Activated CD8-positive, alpha-beta T cell treated with anti-CD3 and anti-CD28 coated beads, Interleukin-2, amount 10 ng/mL, durations not matched to agents 7 days and 5 days (primary cell): Measurements from ENCODE around the gene TLE6. TPM values are rescaled to one million over a fixed set of nuclear protein-coding genes. Genes with fewer than 3 reads are reported as not detected.

Source experiments
- ATAC-seq: fragments of 150-1000 bp; cut with Tn5 transposase; one replicate; pipeline ENCODE4 v1.10.0; 2021; ENCODE audit warnings: moderate library complexity
- CTCF ChIA-PET: fragments of 350-600 bp; sonication (Branson Sonifier 250); formaldehyde crosslinking; loops from one replicate; lab custom pipeline; 2021; ENCODE audit warnings: antibody characterized with exemption; lab: Charles Lee
- POLR2A ChIA-PET: fragments of 350-600 bp; sonication (Branson Sonifier 250); formaldehyde crosslinking; loops from one replicate; lab custom pipeline; 2021; ENCODE audit warnings: antibody characterized with exemption; lab: Charles Lee
- DNase-seq: peaks from one replicate; pipeline ENCODE4 v3.0.0-alpha.2; 2020
- H3K27ac Mint-ChIP-seq: one replicate; pipeline ENCODE4 v1.8.0; 2021; ENCODE audit warnings: mild to moderate bottlenecking, mixed read lengths
- H3K27me3 Mint-ChIP-seq: one replicate; pipeline ENCODE4 v1.8.0; 2021; ENCODE audit warnings: low read depth, mixed read lengths
- H3K36me3 Mint-ChIP-seq: one replicate; pipeline ENCODE4 v1.8.0; 2021; ENCODE audit warnings: low read depth, mixed read lengths
- H3K4me1 Mint-ChIP-seq: one replicate; pipeline ENCODE4 v1.8.0; 2021; ENCODE audit warnings: low read depth, mixed read lengths
- H3K4me3 Mint-ChIP-seq: one replicate; pipeline ENCODE4 v1.8.0; 2021; ENCODE audit warnings: mild to moderate bottlenecking, mixed read lengths
- H3K9me3 Mint-ChIP-seq: one replicate; pipeline ENCODE4 v1.8.0; 2022; ENCODE audit warnings: mixed read lengths; ENCODE audit not compliant: insufficient read depth
- total RNA-seq, 2 experiments: library from RNA; stranded (reverse); gene quantifications; one replicate each; pipeline ENCODE4 v1.2.3, GENCODE V29; 2021

TLE6 gene
- total RNA-seq, 2 experiments from 2014 or later, result 2.0 to 2.7 TPM

GRCh38 chr19:3041327-3041726 is 64.0 kb downstream of the TLE6 start:
- ChIA-PET POLR2A (interaction anchor here (0.5 kb wide), 1 partner anchor 91 kb away, joined by 3 read pairs; no protein-coding TSS in a partner anchor), CTCF (interaction anchor here (1.3 kb wide), 1 partner anchor 63 kb away, joined by 4 read pairs; no protein-coding TSS in a partner anchor)
- Mint-ChIP-seq H3K4me1 (peaks cover 10% of the 10 kb centered on the region), H3K36me3 (no peaks in the 10 kb centered on the region), H3K27me3 (peaks cover 6% of the 10 kb centered on the region), H3K27ac (no peak overlapping the region), H3K4me3 (no peak overlapping the region), H3K9me3 (no peaks in the 10 kb centered on the region)
- no peak for DNase-seq
- no peak for ATAC-seq

DNA sequence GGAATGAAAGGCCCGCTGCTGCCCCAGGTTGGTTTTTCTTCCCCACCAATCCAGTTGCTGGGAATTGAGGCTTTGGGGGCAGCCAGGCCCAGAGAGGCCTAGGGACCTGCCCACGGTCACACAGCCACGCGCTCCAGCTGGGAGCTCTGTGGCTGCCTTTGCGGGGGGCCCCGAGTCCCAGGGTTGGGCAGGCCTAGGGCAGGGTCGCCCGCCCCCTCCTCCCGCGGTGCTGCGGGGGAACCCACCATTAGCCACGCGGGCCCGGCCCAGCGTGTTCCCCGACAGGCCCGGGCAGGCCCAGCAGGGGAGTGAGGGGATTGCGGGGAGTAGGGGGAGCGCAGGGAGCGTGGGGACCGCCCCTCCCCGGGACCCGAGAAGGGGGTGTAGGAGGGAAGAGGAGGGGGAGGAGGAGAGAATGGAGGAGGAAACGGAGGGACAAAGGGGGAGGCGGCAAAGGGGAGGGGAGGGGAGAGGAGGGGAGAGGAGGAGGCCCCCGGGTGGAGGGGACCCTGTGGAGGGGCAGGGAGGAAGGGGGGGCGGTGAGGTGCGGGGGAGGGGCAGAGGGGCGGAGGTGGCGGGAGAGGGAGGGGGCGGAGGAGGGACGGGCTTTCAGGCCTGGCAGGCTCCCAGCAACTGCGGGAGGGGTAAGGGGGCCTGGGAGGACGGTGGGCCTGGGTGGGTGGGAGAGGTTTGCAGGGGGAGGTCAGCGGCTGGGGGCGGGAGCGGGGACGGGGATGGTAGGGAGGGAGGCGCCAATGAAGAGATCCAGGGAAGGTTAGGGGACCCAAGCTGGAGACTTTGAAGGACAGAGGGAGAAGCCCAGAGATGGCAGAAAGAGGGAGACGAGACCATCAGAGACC is 64.6 kb downstream of the TLE6 start:
- Mint-ChIP-seq H3K36me3 (no peaks in the 10 kb centered on the region), H3K4me3 (no peak overlapping the region), H3K27me3 (peaks cover 6% of the 10 kb centered on the region), H3K27ac (no peak overlapping the region), H3K4me1 (peaks cover 6% of the 10 kb centered on the region), H3K9me3 (no peaks in the 10 kb centered on the region)
- ATAC-seq (no peak), DNase-seq (no peak)
- POLR2A ChIA-PET, result interaction anchor here (0.5 to 1.5 kb wide), 3 partner anchors 17 to 91 kb away, joined by 3 to 5 read pairs (median 4); no protein-coding TSS in a partner anchor
- CTCF ChIA-PET, result interaction anchor here (1.1 to 1.7 kb wide), 3 partner anchors 16 to 62 kb away, joined by 3 to 8 read pairs (median 4); no protein-coding TSS in a partner anchor

DNA sequence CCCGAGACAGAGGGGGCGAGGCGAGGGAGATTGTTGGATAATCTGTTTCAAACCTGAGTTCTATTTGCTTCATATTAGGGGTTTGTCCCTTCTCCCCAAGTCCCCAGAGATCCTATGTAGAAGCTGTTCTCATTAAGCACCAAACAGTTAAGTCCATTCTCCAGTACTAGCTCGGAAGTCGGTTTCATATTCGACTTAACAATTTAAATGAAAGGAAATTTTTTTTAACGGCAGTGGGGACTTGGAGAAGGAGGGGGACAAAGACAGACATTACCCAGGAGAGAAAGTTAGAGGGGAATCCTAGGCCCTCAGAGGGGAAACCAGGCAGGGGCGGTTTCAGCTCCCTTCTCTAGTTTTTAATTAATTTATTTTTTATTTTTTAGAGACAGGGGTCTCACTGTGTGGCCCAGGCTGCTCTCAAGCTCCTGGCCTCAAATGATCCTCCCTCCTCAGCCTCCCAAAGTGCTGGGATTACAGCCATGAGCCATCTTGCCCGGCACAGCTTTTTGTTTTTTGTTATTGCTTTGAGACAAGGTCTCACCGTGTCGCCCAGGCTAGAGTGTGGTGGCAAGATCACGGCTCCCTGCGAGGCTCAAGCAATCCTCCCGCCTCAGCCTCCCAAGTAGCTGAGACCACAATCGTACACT is 65.4 kb downstream of the TLE6 start:
- H3K4me3 Mint-ChIP-seq, result no peak overlapping the region
- peaks cover 7% of the 10 kb centered on the region for H3K4me1 Mint-ChIP-seq
- peaks cover 10% of the 10 kb centered on the region for H3K27me3 Mint-ChIP-seq
- H3K36me3 Mint-ChIP-seq, result no peaks in the 10 kb centered on the region
- DNase-seq (no peak), ATAC-seq (no peak)
- no peaks in the 10 kb centered on the region for H3K9me3 Mint-ChIP-seq
- CTCF ChIA-PET, result interaction anchor here (1.1 to 1.7 kb wide), 2 partner anchors 16 to 61 kb away, joined by 3 to 8 read pairs; no protein-coding TSS in a partner anchor
- H3K27ac Mint-ChIP-seq, result no peak overlapping the region
- POLR2A ChIA-PET, result interaction anchor here (0.9 to 1.5 kb wide), 3 partner anchors 10 to 18 kb away, joined by 3 to 5 read pairs (median 4); no protein-coding TSS in a partner anchor

Other genes with a start within 250 kb of the TLE6 start
- gene SLC39A3, start 237.5 kb upstream of the TLE6 start, total RNA-seq, result 10 to 100 TPM; 28.1 to 38.2 TPM
- gene SGTA, start 194.3 kb upstream of the TLE6 start, total RNA-seq, result 10 to 100 TPM; 51.0 to 51.1 TPM
- 100 to 1,000 TPM; 106 to 121 TPM for gene THOP1, start 192.1 kb upstream of the TLE6 start, total RNA-seq
- 1 to 10 TPM; 2.1 to 2.5 TPM for gene ZNF554, start 157.7 kb upstream of the TLE6 start, total RNA-seq
- 1 to 10 TPM; 1.9 to 2.6 TPM for gene ZNF555, start 136.1 kb upstream of the TLE6 start, total RNA-seq
- gene ZNF556, start 110.2 kb upstream of the TLE6 start, total RNA-seq, result not detected
- 1 to 10 TPM; 4.0 to 4.5 TPM for gene ZNF57, start 76.6 kb upstream of the TLE6 start, total RNA-seq
- gene ZNF77, start 32.6 kb upstream of the TLE6 start, total RNA-seq, result 1 to 10 TPM; 3.7 to 4.3 TPM
- under 1 TPM; 0.24 to 0.57 TPM for gene TLE2, start 51.7 kb downstream of the TLE6 start, total RNA-seq
- gene TLE5, start 84.9 kb downstream of the TLE6 start, total RNA-seq, result 100 to 1,000 TPM; 635 to 655 TPM
- gene GNA11, start 116.8 kb downstream of the TLE6 start, total RNA-seq, result under 1 TPM; 0.08 to 0.71 TPM
- gene GNA15, start 158.5 kb downstream of the TLE6 start, total RNA-seq, result 10 to 100 TPM; 23.8 to 24.5 TPM
- gene S1PR4, start 201.2 kb downstream of the TLE6 start, total RNA-seq, result 100 to 1,000 TPM; 140 TPM
- 10 to 100 TPM; 66.3 to 67.3 TPM for gene NCLN, start 208.4 kb downstream of the TLE6 start, total RNA-seq
- gene CELF5, start 247.1 kb downstream of the TLE6 start, total RNA-seq, result under 1 TPM; 0.55 to 0.61 TPM